Stimulated activated CD4-positive, alpha-beta T cell treated with anti-CD3 and anti-CD28 coated beads, TNF-alpha, amount 100 ng/mL, for 48 hours (primary cell): ENCODE results near the gene NEURL2.
"Not testable (repeated sequence)": the region's sequence is repeated elsewhere in the genome, so short reads cannot be mapped to it uniquely, and the experiment has no call there.

ENCODE experiments used
- DNase-seq, 3 donors: peaks; one replicate each; pipeline ENCODE4 v3.0.0-alpha.2; 2020; ENCODE audit warnings: low read depth in 3 of 3

NEURL2 gene

GRCh38 chr20:45898285-45898684 lies 7.3 kb upstream of the NEURL2 start:
- DNase-seq = no peak

- DNase-seq = no peak
Observed at GRCh38 chr20:45897692-45898091, 6.7 kb upstream of the NEURL2 start.

DNA sequence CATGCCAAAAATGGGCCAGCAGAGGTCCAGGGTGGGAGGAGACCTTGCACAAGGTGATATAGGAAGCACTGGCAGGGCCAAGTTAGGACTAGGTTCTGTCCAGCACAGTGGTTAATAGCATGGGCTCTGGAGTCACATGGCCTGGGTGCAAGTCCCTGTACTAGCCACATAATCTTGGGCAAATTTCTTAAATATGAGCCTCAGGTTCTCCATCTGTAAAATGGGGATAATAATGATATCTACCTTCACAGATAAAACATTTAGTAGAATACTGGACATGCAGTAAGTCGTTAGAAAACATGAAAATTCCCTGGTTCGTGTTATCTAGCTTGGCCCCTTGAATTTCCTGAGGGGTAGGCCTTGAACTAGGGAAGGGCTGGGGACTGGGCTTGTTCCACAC lies 6.3 kb upstream of the NEURL2 start:
- DNase-seq = no peak

- no peak for DNase-seq
Observed at GRCh38 chr20:45896641-45897161, 5.7 kb upstream of the NEURL2 start.

- no peak for DNase-seq
Observed at GRCh38 chr20:45894797-45895196, 3.8 kb upstream of the NEURL2 start.

GRCh38 chr20:45893831-45894230 lies 2.8 kb upstream of the NEURL2 start:
- no peak for DNase-seq

DNA sequence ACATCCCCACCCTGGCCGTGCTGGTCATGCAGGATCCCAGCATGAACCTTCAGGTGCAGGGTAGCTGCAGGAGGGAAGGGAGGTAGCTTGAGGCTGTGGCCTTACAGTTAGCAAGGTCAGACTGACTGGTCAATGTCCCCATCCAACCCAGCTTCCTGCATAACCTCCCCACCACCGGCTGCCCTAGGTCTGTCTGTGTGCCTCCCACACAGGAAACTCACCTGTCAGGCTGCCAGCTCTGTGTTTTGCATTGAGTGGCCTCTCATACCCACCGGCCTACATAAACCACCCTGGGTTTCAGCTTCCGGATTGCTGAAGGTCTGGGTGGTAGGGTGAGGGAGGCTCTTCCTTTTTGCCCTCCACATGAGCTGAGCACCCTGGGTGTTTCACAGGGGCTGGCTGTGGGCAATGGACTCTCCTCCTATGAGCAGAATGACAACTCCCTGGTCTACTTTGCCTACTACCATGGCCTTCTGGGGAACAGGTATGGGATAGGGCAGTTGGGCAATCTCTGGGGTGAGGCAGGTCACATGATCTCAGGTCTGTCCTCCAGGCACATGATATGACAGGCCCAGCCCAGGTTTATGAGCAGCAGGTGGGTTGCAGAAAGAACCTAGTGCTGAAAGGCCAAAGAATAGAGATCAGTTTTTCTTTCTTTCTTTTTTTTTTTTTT lies 2.0 kb upstream of the NEURL2 start:
- DNase-seq = no peak

- DNase-seq = no peak
Observed at GRCh38 chr20:45892049-45892825, 1.2 kb upstream of the NEURL2 start.

- DNase-seq = peak in 2 of 3 donors; percentile 29 to 48
Observed at GRCh38 chr20:45890077-45890984, 677 bp downstream of the NEURL2 start.

DNA sequence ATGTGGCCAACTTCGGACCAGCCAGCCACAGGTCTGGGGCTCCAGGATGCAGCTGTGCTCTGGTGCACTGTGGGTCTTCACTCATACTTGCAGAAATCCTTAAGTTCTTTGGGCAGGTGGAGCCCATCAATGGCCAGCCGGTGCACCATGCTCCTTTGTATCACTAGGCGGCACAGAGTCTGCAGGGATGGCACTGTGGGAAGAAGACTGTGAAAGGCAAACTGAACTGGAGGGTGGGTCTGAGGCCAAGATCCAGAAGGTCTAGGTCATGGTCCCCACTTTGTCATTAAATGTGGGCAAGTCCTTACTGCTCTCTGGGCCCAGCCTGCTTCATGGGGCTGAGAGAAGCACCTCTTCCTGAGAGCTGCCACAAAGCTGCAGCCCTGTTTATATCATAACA lies 2.3 kb downstream of the NEURL2 start:
- DNase-seq = no peak

- no peak for DNase-seq
Observed at GRCh38 chr20:45887346-45887715, 3.7 kb downstream of the NEURL2 start, which contains the start of gene SPATA25. TSS of gene SPATA25 (minus strand) at chr20:45887622. CDS start at chr20:45887590, 32 bp downstream.

GRCh38 chr20:45886590-45887345 lies 4.2 kb downstream of the NEURL2 start:
- no peak for DNase-seq

- no peak for DNase-seq
Observed at GRCh38 chr20:45883100-45883469, 7.9 kb downstream of the NEURL2 start.

DNA sequence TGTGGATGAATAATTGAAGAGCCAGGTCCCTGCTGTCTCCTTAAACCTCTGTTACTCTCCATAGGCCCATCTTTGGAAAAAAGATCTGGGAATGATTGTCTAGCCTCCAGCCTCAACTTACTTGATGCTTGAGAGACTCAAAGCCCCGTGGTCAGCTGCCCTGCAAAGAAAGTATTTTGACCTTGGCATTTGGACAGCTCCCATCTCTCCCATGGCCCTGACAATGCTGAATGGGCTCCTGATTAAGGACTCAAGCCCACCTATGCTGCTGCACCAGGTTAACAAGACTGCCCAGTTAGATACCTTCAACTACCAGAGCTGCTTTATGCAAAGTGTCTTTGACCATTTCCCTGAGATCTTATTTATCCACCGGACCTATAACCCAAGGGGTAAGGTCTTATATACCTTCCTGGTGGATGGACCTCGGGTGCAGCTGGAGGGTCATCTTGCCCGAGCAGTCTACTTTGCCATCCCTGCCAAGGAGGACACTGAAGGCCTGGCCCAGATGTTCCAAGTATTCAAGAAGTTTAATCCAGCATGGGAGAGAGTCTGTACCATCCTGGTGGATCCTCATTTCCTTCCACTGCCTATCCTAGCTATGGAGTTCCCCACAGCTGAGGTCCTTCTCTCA lies 8.4 kb downstream of the NEURL2 start:
- no peak for DNase-seq

DNA sequence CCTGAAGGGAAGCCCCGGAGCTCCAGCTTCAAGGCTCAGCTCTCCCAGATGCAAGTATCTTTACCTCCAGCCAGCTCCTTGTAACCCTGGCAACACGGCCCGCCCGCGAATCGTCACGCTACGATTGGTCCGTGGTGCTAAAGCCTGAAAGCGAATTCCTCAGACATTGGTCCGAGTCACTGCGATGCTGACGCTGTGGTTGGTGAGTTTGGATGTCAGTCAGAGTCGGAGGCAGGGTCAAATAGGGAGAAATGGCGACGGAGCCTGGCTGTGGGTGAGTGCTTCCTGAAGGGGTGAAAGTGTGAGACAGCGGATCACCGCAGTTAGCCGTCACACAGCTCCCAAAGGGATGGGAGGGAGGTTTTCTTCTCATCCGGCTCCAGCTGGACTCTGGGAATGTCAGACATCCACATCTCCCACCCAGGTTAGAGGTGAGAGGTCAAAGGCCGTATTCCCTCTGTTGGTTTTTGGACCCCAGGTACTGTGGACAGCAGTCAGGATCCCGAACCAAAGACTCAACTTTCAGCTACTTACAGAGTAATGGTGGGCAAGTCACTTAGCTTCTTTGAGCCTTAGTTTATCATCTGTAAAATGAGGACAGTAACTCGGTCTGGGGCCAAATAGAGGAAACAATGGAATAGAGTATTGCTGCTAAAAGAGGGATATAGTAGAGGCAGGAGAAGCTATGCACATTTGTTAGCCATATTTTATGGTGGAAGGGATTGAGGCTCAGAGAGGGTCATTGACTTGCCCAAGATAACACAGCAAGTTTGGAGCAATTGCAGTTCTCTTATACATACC lies 9.8 kb downstream of the NEURL2 start, which contains the start of gene ZSWIM1:
TSS of gene ZSWIM1 (plus strand) at position 240 of the 801 bp plus-strand sequence. CDS start 1,366 bp downstream, outside the sequence.
- peak; percentile 97 to 98 (median 98) for DNase-seq

- no peak for DNase-seq
Observed at GRCh38 chr20:45878076-45878761, 12.8 kb downstream of the NEURL2 start.

DNA sequence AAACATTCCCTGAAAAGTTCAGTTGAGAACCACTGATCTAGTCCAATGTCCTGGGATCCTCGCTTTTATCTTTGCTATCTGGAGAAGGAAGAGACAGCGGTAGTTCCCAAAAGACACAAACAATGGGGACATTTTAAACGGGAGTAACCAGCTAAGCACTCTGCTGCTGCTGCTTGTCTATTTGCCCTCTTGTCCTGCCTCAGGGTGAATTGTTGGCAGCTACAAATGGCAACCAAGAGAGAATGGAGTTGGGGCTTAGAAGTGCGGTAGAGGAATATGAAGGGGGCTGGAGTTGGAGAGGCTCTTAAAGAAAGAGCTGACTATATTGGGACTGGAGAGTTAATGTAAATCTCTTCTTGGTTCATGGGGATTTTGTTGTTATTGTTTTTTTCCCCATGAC lies 16.4 kb downstream of the NEURL2 start:
- no peak for DNase-seq

DNA sequence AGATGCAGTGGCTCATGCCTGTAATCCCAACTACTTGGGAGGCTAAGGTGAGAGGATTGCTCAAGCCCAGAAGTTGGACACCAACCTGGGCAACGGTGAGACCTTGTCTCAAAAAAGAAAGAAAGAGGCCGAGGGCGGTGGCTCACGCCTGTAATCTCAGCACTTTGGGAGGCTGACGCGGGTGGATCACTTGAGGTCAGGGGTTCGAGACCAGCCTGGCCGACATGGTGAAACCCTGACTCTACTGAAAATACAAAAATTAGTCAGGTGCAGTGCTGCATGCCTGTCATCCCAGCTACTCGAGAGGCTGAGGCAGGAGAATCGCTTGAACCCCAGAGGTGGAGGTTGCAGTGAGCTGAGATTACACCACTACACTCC lies 16.9 kb downstream of the NEURL2 start:
- DNase-seq = not testable (repeated sequence)

DNA sequence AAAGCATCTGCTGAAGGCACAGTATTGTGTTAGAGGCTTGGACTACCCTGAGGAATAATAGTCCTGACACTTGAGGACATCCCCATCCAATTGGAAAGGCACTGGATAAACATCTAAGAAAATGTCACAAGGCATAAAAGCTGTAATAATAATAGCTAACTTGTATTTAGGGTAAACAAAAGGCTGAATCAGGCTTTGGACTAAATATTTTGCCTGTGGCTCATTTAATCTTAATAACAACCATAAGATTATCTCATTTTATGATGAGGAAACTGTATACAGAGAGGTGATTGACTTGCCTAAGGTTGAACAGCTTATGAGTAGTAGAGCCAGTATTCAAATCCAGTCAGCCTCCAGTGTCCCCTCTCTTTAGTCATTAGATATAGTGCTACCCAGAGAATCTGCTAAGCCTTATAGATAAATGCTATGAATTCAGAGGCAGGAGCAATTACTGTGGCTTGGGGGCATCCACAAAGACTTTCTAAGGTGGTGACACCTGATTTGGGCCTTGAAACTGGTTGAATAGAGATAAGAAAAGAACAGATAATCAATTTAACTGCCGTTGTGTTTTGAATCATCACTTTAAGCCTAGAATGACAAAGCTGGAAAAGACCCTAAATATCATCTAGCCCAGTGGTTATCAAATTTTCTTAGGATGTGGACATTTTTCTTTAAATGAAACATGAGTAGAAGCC lies 17.5 kb downstream of the NEURL2 start:
- DNase-seq = no peak
